ENCODE measurements around the gene PLEKHA6.

PLEKHA6 gene

DNA sequence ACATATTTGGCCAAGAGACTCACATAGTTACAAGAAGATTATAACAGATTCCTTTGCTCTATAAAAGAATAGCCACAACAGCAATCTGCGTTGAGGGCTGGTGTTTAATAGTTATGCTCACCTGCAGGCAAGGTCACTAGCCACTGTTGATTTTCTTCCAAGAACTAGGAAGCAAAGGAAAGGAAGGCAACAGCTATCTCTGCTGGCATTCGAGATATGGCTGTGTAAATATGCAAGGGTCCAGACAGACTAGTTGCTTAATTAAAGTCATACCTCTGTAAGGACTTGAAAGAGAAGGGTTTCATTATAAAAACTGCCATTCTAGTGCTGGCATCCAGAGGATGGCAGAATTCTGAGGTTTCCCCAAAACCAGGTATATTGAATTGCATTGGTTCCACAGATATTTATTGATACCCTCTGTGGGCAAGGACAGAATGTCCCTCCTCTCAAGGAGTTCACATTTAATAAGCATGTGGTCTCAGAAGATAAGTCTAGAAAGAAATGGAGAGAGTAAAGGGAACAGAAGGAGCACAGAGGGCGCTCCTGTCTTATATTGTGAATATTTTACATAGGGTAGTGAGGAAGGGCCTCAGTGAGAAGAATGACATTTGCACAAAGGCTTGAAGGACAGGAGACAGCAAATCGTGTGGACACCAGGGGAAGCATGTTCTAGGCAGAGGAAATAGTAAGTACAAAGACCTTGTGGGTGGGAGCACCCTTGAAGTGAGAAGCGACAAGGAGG is 23.6 kb upstream of the PLEKHA6 start:
- TF ChIP-seq SPI1 (IDR thresholded peaks at IDR 0.05; ENCODE audit: low read depth, low read length) (no peak), POU2F2 (IDR thresholded peaks at IDR 0.05; ENCODE audit: low read depth, low read length) (no peak), POLR2AphosphoS5 (IDR thresholded peaks at IDR 0.05; ENCODE audit: low read depth, low read length) (no peak), POLR2A (IDR thresholded peaks at IDR 0.05; ENCODE audit: low read depth, low read length) (no peak), TAF1 (IDR thresholded peaks at IDR 0.05; ENCODE audit: low read depth, low read length) (no peak), PAX5 (IDR thresholded peaks at IDR 0.05; ENCODE audit: insufficient read depth, low read length, severe bottlenecking) (no peak)
- no peak for FAIRE-seq
- DNase-seq (ENCODE audit: insufficient read length, low spot score) = no peak

GRCh38 chr1:204382714-204383083 is 23.0 kb upstream of the PLEKHA6 start:
- DNase-seq (ENCODE audit: insufficient read length, low spot score) (no peak), FAIRE-seq (no peak)
- no peak for TF ChIP-seq POU2F2 (IDR thresholded peaks at IDR 0.05; ENCODE audit: low read depth, low read length)
- TF ChIP-seq POLR2A (IDR thresholded peaks at IDR 0.05; ENCODE audit: low read depth, low read length) = no peak
- no peak for TF ChIP-seq PAX5 (IDR thresholded peaks at IDR 0.05; ENCODE audit: insufficient read depth, low read length, severe bottlenecking)
- TF ChIP-seq POLR2AphosphoS5 (IDR thresholded peaks at IDR 0.05; ENCODE audit: low read depth, low read length) = no peak
- no peak for TF ChIP-seq SPI1 (IDR thresholded peaks at IDR 0.05; ENCODE audit: low read depth, low read length)
- TF ChIP-seq TAF1 (IDR thresholded peaks at IDR 0.05; ENCODE audit: low read depth, low read length) = no peak

DNA sequence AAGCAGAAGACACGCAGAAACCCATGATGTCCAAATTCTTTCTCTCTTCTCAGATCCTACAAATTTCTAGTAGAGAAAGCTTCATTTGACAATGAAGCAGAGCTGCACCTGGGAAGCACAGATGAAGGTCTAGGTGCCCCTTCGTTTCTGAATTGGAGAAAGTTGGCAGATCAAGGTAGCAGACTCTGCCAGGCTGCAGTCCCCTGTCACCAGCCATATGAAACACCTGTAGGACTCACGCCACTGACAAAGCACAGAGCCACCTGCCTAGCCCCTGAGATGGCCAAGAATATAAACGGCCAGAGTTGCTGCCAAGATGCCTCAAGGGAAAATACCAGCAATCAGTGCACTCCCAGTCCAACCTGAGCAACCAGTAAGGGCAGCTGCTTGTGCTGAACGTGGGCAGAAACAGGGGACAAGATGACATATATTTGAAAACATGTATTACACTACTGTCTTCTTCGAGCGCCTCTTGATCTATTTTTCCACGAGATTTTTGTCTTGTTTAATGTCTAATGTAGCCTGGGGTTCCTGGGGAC is 20.6 kb upstream of the PLEKHA6 start:
- DNase-seq (ENCODE audit: insufficient read length, low spot score) = no peak
- TF ChIP-seq POLR2AphosphoS5 (IDR thresholded peaks at IDR 0.05; ENCODE audit: low read depth, low read length) = no peak
- TF ChIP-seq TAF1 (IDR thresholded peaks at IDR 0.05; ENCODE audit: low read depth, low read length) = no peak
- FAIRE-seq = no peak

DNA sequence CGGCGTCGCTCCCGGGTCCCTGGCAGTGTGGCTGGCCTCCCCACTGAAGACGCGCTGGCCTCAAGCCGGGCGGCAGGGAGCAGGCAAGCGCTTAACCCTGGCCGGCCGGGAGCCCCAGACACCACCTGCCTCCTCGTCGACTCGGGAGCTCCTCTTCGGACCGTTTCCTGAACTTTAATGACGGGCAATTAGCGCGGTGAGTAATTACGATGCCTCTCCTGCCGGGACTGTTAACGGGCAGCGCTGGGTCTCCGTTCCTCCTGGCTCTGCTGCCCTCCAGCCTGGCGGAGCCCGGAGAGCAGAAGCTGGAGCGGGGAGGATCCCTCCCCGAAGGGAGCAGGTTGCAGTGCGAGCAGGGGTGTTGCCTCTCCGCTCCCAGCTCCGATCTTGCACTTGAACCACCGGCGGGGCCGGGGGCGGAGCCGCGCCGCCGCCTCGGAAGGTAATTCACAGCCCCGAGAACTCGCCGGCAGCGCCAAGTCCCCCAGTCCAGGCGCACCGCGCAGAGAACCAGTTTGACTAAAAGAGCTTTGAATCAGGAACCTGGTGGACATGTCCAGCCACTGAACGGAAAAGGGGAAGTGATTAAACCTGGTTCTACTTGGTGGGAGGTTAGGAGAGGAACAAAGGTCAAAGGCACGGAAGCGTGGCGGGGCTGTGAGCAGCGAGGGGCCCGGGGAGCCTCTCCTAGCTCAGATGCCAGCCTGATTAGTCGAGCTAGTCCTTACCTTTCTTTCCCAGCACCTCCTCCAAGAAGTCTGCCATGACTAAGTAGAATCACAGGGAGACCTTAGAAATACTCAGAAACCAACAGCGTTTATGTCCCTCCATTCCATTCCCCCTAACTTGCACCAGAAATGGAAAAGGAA is 18.3 kb upstream of the PLEKHA6 start:
- peak; percentile 75 for FAIRE-seq
- TF ChIP-seq PAX5 (IDR thresholded peaks at IDR 0.05; ENCODE audit: insufficient read depth, low read length, severe bottlenecking) = peak; percentile 74
- TF ChIP-seq SPI1 (IDR thresholded peaks at IDR 0.05; ENCODE audit: low read depth, low read length) = peak; percentile 94
- TF ChIP-seq POLR2AphosphoS5 (IDR thresholded peaks at IDR 0.05; ENCODE audit: low read depth, low read length) = no peak
- no peak for DNase-seq (ENCODE audit: insufficient read length, low spot score)

DNA sequence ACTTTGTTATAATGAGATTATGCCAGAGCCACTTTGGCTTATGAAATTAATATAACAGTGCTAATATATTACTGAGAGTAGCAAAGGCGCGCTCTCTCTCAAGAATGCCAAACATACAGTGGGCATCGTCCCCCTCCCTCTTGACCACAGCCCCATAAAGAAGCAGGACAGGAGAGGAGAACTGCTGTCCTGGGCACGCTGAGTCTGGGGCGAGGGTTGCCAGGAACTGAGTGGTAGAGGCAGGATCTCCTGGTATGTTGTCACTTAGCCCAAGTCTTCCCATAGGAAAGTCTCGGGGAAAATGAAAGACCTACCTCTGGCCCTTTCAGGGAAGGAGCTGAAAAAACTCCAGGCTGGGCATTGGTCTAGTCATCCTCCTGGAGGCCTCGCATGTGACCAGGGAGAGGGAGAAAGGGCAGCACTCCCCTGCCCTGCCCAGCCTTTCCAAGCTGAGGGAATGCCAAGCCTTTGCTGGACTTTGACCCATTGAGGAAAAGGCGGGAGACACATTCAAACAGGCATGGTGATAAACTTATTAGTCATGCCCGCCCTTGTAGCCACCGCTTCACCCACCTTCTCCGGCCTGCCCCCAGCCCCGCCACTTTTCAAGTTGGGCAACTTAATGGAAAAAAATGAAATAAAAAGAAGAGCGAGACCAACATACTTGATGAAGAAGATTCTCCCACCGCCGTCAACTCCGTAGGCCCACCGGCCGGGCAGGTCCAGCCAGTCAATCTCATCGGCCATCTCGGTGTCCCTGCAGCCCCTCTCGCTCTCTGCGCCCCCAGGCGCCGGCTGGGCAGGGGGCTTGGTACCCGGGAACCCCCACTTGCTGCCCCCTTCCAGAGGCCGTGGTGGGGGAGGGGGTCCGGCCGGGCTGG is 17.4 kb upstream of the PLEKHA6 start:
- TF ChIP-seq POU2F2 (IDR thresholded peaks at IDR 0.05; ENCODE audit: low read depth, low read length) (no peak), POLR2A (IDR thresholded peaks at IDR 0.05; ENCODE audit: low read depth, low read length) (no peak), SPI1 (IDR thresholded peaks at IDR 0.05; ENCODE audit: low read depth, low read length) (no peak), PAX5 (IDR thresholded peaks at IDR 0.05; ENCODE audit: insufficient read depth, low read length, severe bottlenecking) (no peak), TAF1 (IDR thresholded peaks at IDR 0.05; ENCODE audit: low read depth, low read length) (no peak), POLR2AphosphoS5 (IDR thresholded peaks at IDR 0.05; ENCODE audit: low read depth, low read length) (no peak)
- DNase-seq (ENCODE audit: insufficient read length, low spot score) (no peak), FAIRE-seq (no peak)

DNA sequence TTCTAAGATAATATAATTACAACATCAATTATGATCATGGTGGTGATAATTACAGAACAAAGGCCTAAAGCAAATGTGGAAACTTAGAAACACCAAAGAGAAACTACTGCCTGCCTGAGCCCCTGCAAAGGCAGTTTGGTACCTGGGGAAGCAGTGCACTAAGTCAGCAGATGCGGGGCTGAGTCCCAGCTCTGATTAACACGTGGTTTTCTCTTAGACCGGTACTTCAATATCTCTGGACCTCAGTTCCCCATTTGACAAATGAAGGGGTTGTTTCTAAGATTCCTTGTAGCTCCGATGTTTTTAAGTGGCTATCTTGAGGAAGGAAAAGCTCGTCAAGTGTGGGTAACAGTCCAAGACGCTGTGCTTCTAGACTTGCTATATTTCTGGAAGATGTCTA is 16.7 kb upstream of the PLEKHA6 start:
- FAIRE-seq = no peak
- TF ChIP-seq POU2F2 (IDR thresholded peaks at IDR 0.05; ENCODE audit: low read depth, low read length) (no peak), SPI1 (IDR thresholded peaks at IDR 0.05; ENCODE audit: low read depth, low read length) (peak; percentile 10; the same call in 1 of the 2 replicates)
- DNase-seq (ENCODE audit: insufficient read length, low spot score) = no peak

- no peak for FAIRE-seq
- TF ChIP-seq PAX5 (IDR thresholded peaks at IDR 0.05; ENCODE audit: insufficient read depth, low read length, severe bottlenecking) (no peak), POU2F2 (IDR thresholded peaks at IDR 0.05; ENCODE audit: low read depth, low read length) (no peak), SPI1 (IDR thresholded peaks at IDR 0.05; ENCODE audit: low read depth, low read length) (no peak), POLR2A (IDR thresholded peaks at IDR 0.05; ENCODE audit: low read depth, low read length) (no peak), POLR2AphosphoS5 (IDR thresholded peaks at IDR 0.05; ENCODE audit: low read depth, low read length) (no peak), TAF1 (IDR thresholded peaks at IDR 0.05; ENCODE audit: low read depth, low read length) (no peak)
Measured at GRCh38 chr1:204373911-204374310, 14.2 kb upstream of the PLEKHA6 start.

DNA sequence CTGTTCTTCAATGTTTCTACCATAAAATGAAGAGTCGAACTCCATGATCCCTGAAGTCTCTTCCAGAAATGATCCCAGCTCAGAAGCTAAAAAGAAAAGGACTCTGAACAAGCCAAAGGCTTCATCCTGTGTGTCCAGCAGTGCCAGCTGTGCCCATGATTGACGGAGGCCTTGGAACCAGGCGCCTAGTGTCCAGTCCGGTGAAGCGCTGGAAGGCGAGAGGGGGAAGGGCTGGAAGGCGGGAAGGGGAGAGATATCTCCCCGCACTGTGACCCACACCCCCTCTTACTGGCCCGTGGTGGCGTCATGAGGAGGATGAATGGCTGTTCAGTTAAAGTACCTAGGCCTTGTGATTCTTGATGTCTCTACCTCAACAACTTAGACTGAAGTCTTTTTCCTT is 10.4 kb upstream of the PLEKHA6 start:
- no peak for FAIRE-seq
- DNase-seq (ENCODE audit: insufficient read length, low spot score) = no peak
- TF ChIP-seq POLR2AphosphoS5 (IDR thresholded peaks at IDR 0.05; ENCODE audit: low read depth, low read length) (no peak), TAF1 (IDR thresholded peaks at IDR 0.05; ENCODE audit: low read depth, low read length) (no peak), PAX5 (IDR thresholded peaks at IDR 0.05; ENCODE audit: insufficient read depth, low read length, severe bottlenecking) (no peak), SPI1 (IDR thresholded peaks at IDR 0.05; ENCODE audit: low read depth, low read length) (no peak), POU2F2 (IDR thresholded peaks at IDR 0.05; ENCODE audit: low read depth, low read length) (no peak), POLR2A (IDR thresholded peaks at IDR 0.05; ENCODE audit: low read depth, low read length) (no peak)

More at GRCh38 chr1:204373911-204374310, 14.2 kb upstream of the PLEKHA6 start:
- no peak for DNase-seq (ENCODE audit: insufficient read length, low spot score)

All from GM12891 (cell line).